Trophoblast cell (in vitro differentiated cells and primary cell): ENCODE measurements around the gene COL19A1.

ENCODE experiments used
- DNase-seq, 2 donors: peaks; one replicate each; pipeline ENCODE4 v3.0.0-alpha.2; 2016
- H2AFZ ChIP-seq: 2 replicates; pipeline ENCODE4 v1.6.1; 2013; ENCODE audit warnings: low read length, moderate library complexity, mild to moderate bottlenecking; ENCODE audit not compliant: insufficient read depth, poor library complexity
- H2AK5ac ChIP-seq: 2 replicates; pipeline ENCODE4 v1.6.1; 2013; ENCODE audit warnings: mild to moderate bottlenecking, low read length
- H2BK120ac ChIP-seq: 2 replicates; pipeline ENCODE4 v1.6.1; 2013; ENCODE audit warnings: low read length, mild to moderate bottlenecking, moderate library complexity; ENCODE audit not compliant: insufficient read depth, poor library complexity
- H2BK12ac ChIP-seq: 2 replicates; pipeline ENCODE4 v1.6.1; 2013; ENCODE audit warnings: mild to moderate bottlenecking, low read length, moderate library complexity
- H2BK5ac ChIP-seq: 2 replicates; pipeline ENCODE4 v1.6.1; 2013; ENCODE audit warnings: low read length, low read depth, moderate library complexity, mild to moderate bottlenecking; ENCODE audit not compliant: poor library complexity
- H3K14ac ChIP-seq: 2 replicates; pipeline ENCODE4 v1.6.1; 2013; ENCODE audit warnings: mild to moderate bottlenecking, low read length
- H3K18ac ChIP-seq: 2 replicates; pipeline ENCODE4 v1.6.1; 2013; ENCODE audit warnings: mild to moderate bottlenecking, low read length
- H3K23ac ChIP-seq: 2 replicates; pipeline ENCODE4 v1.6.1; 2013; ENCODE audit warnings: low read length
- H3K27ac ChIP-seq: 2 replicates; pipeline ENCODE4 v1.5.1; 2013; ENCODE audit warnings: low read depth, mild to moderate bottlenecking, inconsistent platforms, low read length, moderate library complexity
- H3K27me3 ChIP-seq: 2 replicates; pipeline ENCODE4 v1.6.1; 2013; ENCODE audit warnings: inconsistent platforms, mild to moderate bottlenecking, low read length, moderate library complexity; ENCODE audit not compliant: insufficient read depth
- H3K36me3 ChIP-seq, 2 experiments: 1 replicate in 1 of 2; 2 replicates in 1 of 2; pipeline ENCODE4 v1.6.1; 2013; ENCODE audit warnings: low read length in 2 of 2, mild to moderate bottlenecking in 2 of 2, moderate library complexity in 1 of 2; ENCODE audit not compliant: insufficient read depth in 2 of 2, control insufficient read depth in 1 of 2
- H3K4ac ChIP-seq: 2 replicates; pipeline ENCODE4 v1.6.1; 2013; ENCODE audit warnings: low read depth, mild to moderate bottlenecking, low read length, moderate library complexity
- H3K4me1 ChIP-seq, 2 experiments: 1 replicate in 1 of 2; 2 replicates in 1 of 2; pipeline ENCODE4 v1.6.1; 2013; ENCODE audit warnings: low read length in 2 of 2, mild to moderate bottlenecking in 2 of 2, moderate library complexity in 1 of 2; ENCODE audit not compliant: insufficient read depth in 2 of 2, control insufficient read depth in 1 of 2
- H3K4me2 ChIP-seq: 2 replicates; pipeline ENCODE4 v1.6.1; 2013; ENCODE audit warnings: inconsistent platforms, mild to moderate bottlenecking, low read length, moderate library complexity
- H3K4me3 ChIP-seq: 2 replicates; pipeline ENCODE4 v1.5.1; 2013; ENCODE audit warnings: mild to moderate bottlenecking, low read depth, low read length, inconsistent platforms
- H3K79me1 ChIP-seq: one replicate; pipeline ENCODE4 v1.6.1; 2013; ENCODE audit warnings: low read length
- H3K79me2 ChIP-seq: 2 replicates; pipeline ENCODE4 v1.6.1; 2013; ENCODE audit warnings: low read length, mild to moderate bottlenecking; ENCODE audit not compliant: control insufficient read depth, insufficient read depth, poor library complexity
- H3K9ac ChIP-seq: 2 replicates; pipeline ENCODE4 v1.6.1; 2013; ENCODE audit warnings: mild to moderate bottlenecking, low read length
- H3K9me3 ChIP-seq: 2 replicates; pipeline ENCODE4 v1.6.1; 2013; ENCODE audit warnings: low read depth, mild to moderate bottlenecking, control low read depth, inconsistent platforms, low read length; ENCODE audit not compliant: insufficient read depth
- H4K12ac ChIP-seq: 2 replicates; pipeline ENCODE4 v1.6.1; 2013; ENCODE audit warnings: low read depth, mild to moderate bottlenecking, low read length, moderate library complexity
- H4K8ac ChIP-seq: 2 replicates; pipeline ENCODE4 v1.6.1; 2013; ENCODE audit warnings: low read depth, mild to moderate bottlenecking, low read length, moderate library complexity
- H4K91ac ChIP-seq: one replicate; pipeline ENCODE4 v1.6.1; 2013; ENCODE audit warnings: low read depth, mild to moderate bottlenecking, low read length, moderate library complexity
- WGBS: extraction: QIAGEN DNeasy Blood & Tissue Kit; methylation state at CpG from one replicate; pipeline ENCODE4 v1.1.7; 2013; ENCODE audit warnings: missing lambda C conversion rate; ENCODE audit not compliant: insufficient read length, insufficient coverage; ENCODE audit errors: extremely low coverage; 5-methylcytosine and 5-hydroxymethylcytosine counted together

COL19A1 gene

DNA sequence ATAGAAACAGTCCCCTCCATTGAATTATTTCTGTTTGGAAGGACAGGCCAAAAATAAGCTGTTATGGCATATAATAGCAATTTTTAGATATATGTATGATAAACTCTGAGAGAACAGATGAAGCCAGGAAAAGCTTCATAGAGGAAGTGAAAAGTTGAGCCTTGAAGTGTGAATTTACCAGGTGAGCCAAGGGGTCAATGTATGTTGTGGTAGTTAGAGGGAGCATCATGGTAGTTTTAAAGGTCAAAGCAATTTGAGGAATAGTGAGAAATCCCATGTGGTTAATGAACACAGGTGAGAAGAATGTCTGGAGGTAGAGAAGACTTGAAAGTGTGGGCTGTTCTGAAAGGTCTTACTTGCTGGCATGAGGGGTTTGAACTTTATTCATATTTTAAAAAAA is 47.0 kb downstream of the COL19A1 start:
- H3K27ac ChIP-seq = no peak overlapping the region
- no peak overlapping the region for H2AFZ ChIP-seq
- H3K79me1 ChIP-seq = no peaks in the 10 kb centered on the region
- no peak overlapping the region for H3K9ac ChIP-seq
- no peak overlapping the region for H3K4me3 ChIP-seq
- no peak overlapping the region for H4K91ac ChIP-seq
- H3K18ac ChIP-seq = no peak overlapping the region
- H3K9me3 ChIP-seq = no peaks in the 10 kb centered on the region
- no peak overlapping the region for H3K4me2 ChIP-seq
- H3K4me1 ChIP-seq = no peaks in the 10 kb centered on the region
- no peaks in the 10 kb centered on the region for H3K36me3 ChIP-seq
- no peak overlapping the region for H4K12ac ChIP-seq
- no peaks in the 10 kb centered on the region for H3K79me2 ChIP-seq
- H3K23ac ChIP-seq = no peak overlapping the region
- no peak overlapping the region for H4K8ac ChIP-seq
- no peak overlapping the region for H2AK5ac ChIP-seq
- H2BK5ac ChIP-seq = no peak overlapping the region
- H3K27me3 ChIP-seq = no peaks in the 10 kb centered on the region
- no peak overlapping the region for H3K4ac ChIP-seq
- DNase-seq = no peak
- no peak overlapping the region for H2BK12ac ChIP-seq
- no peak overlapping the region for H2BK120ac ChIP-seq
- H3K14ac ChIP-seq = no peak overlapping the region

DNA sequence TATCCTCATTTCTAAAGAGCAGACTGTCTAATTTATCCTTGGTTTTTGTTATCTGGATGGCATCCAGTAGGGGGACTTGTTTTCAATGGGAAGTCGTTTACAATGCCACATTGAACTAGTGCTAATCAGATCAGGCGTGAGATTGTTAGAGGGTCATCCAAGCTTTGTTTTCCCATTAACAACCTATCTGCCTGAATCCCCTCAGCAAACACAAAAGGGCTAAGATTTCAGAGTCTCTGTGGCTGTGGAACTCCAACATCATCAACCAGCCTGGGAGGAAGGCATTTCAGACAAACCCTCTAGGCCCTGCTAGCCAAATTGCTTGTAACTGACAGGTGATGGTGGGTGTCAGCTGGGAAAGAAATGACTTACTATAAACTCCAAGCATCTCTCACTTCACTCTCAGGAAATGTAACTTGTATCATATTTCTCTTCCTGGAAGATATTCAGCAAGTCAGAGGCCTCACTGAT is 47.7 kb downstream of the COL19A1 start:
- Histone ChIP-seq H3K9ac (no peak overlapping the region), H3K27me3 (no peaks in the 10 kb centered on the region), H3K27ac (no peak overlapping the region), H4K8ac (no peak overlapping the region), H2AFZ (peak overlapping the region; percentile 17), H2BK12ac (no peak overlapping the region), H3K4me3 (no peak overlapping the region), H3K23ac (no peak overlapping the region), H2AK5ac (no peak overlapping the region), H3K14ac (no peak overlapping the region), H3K36me3 (no peaks in the 10 kb centered on the region), H3K4ac (no peak overlapping the region), H3K9me3 (no peaks in the 10 kb centered on the region), H3K18ac (no peak overlapping the region), H4K91ac (no peak overlapping the region), H2BK5ac (no peak overlapping the region), H4K12ac (no peak overlapping the region), H3K4me1 (peaks cover 0 to 2% of the 10 kb centered on the region in 2 experiments), H3K79me1 (no peaks in the 10 kb centered on the region), H2BK120ac (no peak overlapping the region), H3K4me2 (no peak overlapping the region), H3K79me2 (no peaks in the 10 kb centered on the region)
- WGBS = no CpG with 5 or more reads among the region's 2 CpGs
- peak in 1 of 2 donors; percentile 8 for DNase-seq

- H3K4me3 ChIP-seq = no peak overlapping the region
- no peak overlapping the region for H3K14ac ChIP-seq
- no peak overlapping the region for H3K27ac ChIP-seq
Observed at GRCh38 chr6:69915346-69915745, 49.0 kb downstream of the COL19A1 start.

GRCh38 chr6:69917834-69918233 is 51.5 kb downstream of the COL19A1 start:
- Histone ChIP-seq H4K12ac (no peak overlapping the region), H3K4me2 (no peak overlapping the region), H2AK5ac (no peak overlapping the region), H3K9ac (no peak overlapping the region), H2BK120ac (no peak overlapping the region), H3K36me3 (no peaks in the 10 kb centered on the region), H4K8ac (no peak overlapping the region), H2AFZ (no peak overlapping the region), H3K18ac (no peak overlapping the region), H3K27ac (no peak overlapping the region), H2BK5ac (no peak overlapping the region), H3K4ac (no peak overlapping the region), H4K91ac (no peak overlapping the region), H3K27me3 (no peaks in the 10 kb centered on the region), H2BK12ac (no peak overlapping the region), H3K4me1 (peaks cover 0 to 2% of the 10 kb centered on the region in 2 experiments), H3K9me3 (no peaks in the 10 kb centered on the region), H3K4me3 (no peak overlapping the region), H3K79me1 (no peaks in the 10 kb centered on the region), H3K79me2 (no peaks in the 10 kb centered on the region), H3K14ac (no peak overlapping the region), H3K23ac (no peak overlapping the region)
- DNase-seq = peak; percentile 42 to 60
- WGBS = no CpG with 5 or more reads among the region's 1 CpG

More at GRCh38 chr6:69915346-69915745, 49.0 kb downstream of the COL19A1 start:
- Histone ChIP-seq H2BK12ac (no peak overlapping the region), H3K18ac (no peak overlapping the region), H2AFZ (no peak overlapping the region), H3K4me2 (no peak overlapping the region), H3K36me3 (no peaks in the 10 kb centered on the region), H2BK120ac (no peak overlapping the region), H3K4ac (no peak overlapping the region), H4K12ac (no peak overlapping the region), H3K23ac (no peak overlapping the region), H4K91ac (no peak overlapping the region), H2AK5ac (no peak overlapping the region), H3K79me1 (no peaks in the 10 kb centered on the region), H3K4me1 (peaks cover 0 to 2% of the 10 kb centered on the region in 2 experiments), H3K9me3 (no peaks in the 10 kb centered on the region), H3K9ac (no peak overlapping the region), H3K27me3 (no peaks in the 10 kb centered on the region), H3K79me2 (no peaks in the 10 kb centered on the region), H2BK5ac (no peak overlapping the region), H4K8ac (no peak overlapping the region)
- DNase-seq = peak in 1 of 2 donors; percentile 65
- no CpG with 5 or more reads among the region's 2 CpGs for WGBS
